ENCODE results near the gene AGPAT2.

The AGPAT2 gene

DNA sequence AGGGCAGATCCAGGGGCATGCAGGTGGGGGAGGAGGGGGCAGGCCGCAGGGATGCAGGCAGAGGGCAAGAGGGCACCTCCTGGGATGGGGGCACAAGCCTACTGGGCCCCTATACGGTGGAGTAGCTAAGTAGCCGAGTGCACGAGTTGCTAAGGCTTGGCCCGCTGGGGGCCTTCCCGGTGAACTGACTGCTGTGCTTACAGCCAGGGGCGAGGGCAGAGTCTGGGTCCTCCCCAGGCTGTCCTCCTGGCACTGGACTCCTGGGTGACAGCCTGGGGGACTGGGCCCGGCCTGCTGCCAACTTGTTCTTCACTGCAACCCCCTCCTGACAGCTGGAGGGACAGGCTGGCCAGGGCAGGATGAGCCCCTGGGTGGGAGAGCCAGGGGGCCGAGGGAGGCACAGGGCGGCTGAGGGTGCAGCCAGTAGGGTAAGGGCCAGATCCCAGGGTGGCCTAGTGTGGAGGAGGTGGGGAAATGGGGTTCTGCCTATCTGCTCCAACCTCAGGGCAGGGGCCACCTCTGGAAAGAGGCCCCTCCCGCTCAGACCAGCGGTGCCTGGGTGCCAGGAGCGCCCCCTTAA is 26.2 kb downstream of the AGPAT2 start:
- TF ChIP-seq BACH2 (CRISPR knock-in tag; IDR thresholded peaks at IDR 0.05; ENCODE audit: borderline replicate concordance) (no peak), TOX (CRISPR knock-in tag; IDR thresholded peaks at IDR 0.05; ENCODE audit: borderline replicate concordance) (no peak), CSDC2 (CRISPR knock-in tag; IDR thresholded peaks at IDR 0.05) (no peak), OSR1 (CRISPR knock-in tag; IDR thresholded peaks at IDR 0.05) (no peak), PATZ1 (CRISPR knock-in tag; IDR thresholded peaks at IDR 0.05; ENCODE audit: borderline replicate concordance) (no peak), ARNTL (CRISPR knock-in tag; IDR thresholded peaks at IDR 0.05; ENCODE audit: borderline replicate concordance, low read depth) (no peak)
- TF ChIP-seq, protein P1, sequence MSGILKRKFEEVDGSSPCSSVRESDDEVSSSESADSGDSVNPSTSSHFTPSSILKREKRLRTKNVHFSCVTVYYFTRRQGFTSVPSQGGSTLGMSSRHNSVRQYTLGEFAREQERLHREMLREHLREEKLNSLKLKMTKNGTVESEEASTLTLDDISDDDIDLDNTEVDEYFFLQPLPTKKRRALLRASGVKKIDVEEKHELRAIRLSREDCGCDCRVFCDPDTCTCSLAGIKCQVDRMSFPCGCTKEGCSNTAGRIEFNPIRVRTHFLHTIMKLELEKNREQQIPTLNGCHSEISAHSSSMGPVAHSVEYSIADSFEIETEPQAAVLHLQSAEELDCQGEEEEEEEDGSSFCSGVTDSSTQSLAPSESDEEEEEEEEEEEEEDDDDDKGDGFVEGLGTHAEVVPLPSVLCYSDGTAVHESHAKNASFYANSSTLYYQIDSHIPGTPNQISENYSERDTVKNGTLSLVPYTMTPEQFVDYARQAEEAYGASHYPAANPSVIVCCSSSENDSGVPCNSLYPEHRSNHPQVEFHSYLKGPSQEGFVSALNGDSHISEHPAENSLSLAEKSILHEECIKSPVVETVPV (CRISPR knock-in tag; IDR thresholded peaks at IDR 0.05): no peak
- TF ChIP-seq, protein P2, sequence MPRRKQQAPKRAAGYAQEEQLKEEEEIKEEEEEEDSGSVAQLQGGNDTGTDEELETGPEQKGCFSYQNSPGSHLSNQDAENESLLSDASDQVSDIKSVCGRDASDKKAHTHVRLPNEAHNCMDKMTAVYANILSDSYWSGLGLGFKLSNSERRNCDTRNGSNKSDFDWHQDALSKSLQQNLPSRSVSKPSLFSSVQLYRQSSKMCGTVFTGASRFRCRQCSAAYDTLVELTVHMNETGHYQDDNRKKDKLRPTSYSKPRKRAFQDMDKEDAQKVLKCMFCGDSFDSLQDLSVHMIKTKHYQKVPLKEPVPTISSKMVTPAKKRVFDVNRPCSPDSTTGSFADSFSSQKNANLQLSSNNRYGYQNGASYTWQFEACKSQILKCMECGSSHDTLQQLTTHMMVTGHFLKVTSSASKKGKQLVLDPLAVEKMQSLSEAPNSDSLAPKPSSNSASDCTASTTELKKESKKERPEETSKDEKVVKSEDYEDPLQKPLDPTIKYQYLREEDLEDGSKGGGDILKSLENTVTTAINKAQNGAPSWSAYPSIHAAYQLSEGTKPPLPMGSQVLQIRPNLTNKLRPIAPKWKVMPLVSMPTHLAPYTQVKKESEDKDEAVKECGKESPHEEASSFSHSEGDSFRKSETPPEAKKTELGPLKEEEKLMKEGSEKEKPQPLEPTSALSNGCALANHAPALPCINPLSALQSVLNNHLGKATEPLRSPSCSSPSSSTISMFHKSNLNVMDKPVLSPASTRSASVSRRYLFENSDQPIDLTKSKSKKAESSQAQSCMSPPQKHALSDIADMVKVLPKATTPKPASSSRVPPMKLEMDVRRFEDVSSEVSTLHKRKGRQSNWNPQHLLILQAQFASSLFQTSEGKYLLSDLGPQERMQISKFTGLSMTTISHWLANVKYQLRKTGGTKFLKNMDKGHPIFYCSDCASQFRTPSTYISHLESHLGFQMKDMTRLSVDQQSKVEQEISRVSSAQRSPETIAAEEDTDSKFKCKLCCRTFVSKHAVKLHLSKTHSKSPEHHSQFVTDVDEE (CRISPR knock-in tag; IDR thresholded peaks at IDR 0.05): no peak
- ATAC-seq: no peak

DNA sequence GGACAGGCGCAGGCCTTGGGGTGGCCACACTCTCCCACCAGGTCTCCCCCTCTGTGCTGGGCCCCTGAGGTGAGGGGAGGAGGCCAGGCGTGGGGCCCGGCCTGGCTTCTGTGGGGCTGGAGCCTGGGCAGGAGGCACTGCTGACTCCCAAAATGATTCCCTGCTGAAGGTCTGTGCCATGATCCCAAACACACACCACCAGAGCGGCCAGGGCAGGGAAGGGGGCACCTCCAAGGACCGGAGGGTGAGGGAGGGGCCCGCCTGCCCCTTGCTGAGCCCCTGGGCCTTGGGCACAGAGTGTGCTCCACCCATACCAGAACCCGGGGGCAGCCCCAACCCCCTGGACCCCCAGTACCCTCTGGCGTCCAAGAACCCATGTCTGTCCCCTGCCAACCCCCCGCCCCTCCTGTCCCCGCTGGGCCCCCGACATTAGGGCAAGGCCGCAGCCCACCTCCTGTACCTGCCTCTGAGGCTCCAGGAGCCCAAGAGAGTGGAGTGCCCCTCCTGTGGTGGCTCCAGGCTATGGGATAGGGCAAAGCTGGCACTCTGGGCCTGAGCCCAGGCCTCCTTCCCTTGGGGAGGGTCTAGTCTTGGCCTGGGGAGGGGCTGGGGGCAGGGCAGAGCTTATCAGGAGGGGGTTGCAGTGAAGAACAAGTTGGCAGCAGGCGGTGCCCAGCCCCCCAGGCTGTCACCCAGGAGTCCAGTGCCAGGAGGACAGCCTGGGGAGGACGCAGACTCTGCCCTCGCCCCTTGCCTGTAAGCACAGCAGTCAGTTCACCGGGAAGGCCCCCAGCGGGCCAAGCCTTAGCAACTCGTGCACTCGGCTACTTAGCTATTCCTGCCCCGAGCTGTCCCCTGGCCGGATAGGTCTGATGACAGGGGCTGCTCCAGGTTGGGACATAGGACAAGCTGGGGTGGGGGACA is 27.1 kb downstream of the AGPAT2 start:
- TF ChIP-seq, protein P3, sequence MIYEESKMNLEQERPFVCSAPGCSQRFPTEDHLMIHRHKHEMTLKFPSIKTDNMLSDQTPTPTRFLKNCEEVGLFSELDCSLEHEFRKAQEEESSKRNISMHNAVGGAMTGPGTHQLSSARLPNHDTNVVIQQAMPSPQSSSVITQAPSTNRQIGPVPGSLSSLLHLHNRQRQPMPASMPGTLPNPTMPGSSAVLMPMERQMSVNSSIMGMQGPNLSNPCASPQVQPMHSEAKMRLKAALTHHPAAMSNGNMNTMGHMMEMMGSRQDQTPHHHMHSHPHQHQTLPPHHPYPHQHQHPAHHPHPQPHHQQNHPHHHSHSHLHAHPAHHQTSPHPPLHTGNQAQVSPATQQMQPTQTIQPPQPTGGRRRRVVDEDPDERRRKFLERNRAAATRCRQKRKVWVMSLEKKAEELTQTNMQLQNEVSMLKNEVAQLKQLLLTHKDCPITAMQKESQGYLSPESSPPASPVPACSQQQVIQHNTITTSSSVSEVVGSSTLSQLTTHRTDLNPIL (CRISPR knock-in tag; IDR thresholded peaks at IDR 0.05; ENCODE audit: low read depth): no peak
- no peak for TF ChIP-seq RARB (CRISPR knock-in tag; IDR thresholded peaks at IDR 0.05)
- no peak for TF ChIP-seq SNAI2 (CRISPR knock-in tag; IDR thresholded peaks at IDR 0.05)
- no peak for TF ChIP-seq ZNF565 (CRISPR knock-in tag; conservative IDR thresholded peaks at IDR 0.05; ENCODE audit: low read depth)
- no peak for TF ChIP-seq PATZ1 (CRISPR knock-in tag; IDR thresholded peaks at IDR 0.05; ENCODE audit: borderline replicate concordance)
- no peak for TF ChIP-seq ZFP3 (CRISPR knock-in tag; IDR thresholded peaks at IDR 0.05)
- TF ChIP-seq TOX (CRISPR knock-in tag; IDR thresholded peaks at IDR 0.05; ENCODE audit: borderline replicate concordance): no peak
- no peak for TF ChIP-seq TCF4 (CRISPR knock-in tag; IDR thresholded peaks at IDR 0.05; ENCODE audit: borderline replicate concordance)
- TF ChIP-seq, protein P2 (CRISPR knock-in tag; IDR thresholded peaks at IDR 0.05): no peak
- TF ChIP-seq POU6F1 (CRISPR knock-in tag; IDR thresholded peaks at IDR 0.05; ENCODE audit: borderline replicate concordance, low read depth): no peak
- TF ChIP-seq PPARA (CRISPR knock-in tag; IDR thresholded peaks at IDR 0.05; ENCODE audit: borderline replicate concordance): no peak
- no peak for ATAC-seq

All from SK-N-SH treated with all-trans-retinoic acid at 6 μM for 48 hours (cell line).